Transverse colon (tissue), 3 donors: Measurements from ENCODE around the gene GRK6.

Source experiments
- EP300 ChIP-seq: sonication (generic); formaldehyde crosslinking; IDR thresholded peaks from one replicate; pipeline ENCODE4 v1.6.1; 2017; ENCODE audit warnings: antibody characterized with exemption, low read depth
- POLR2A ChIP-seq: fragments of 450-650 bp; IDR thresholded peaks from one replicate; pipeline ENCODE4 v1.6.1; 2016; ENCODE audit warnings: antibody characterized with exemption, mild to moderate bottlenecking, moderate library complexity
- TF ChIP-seq, protein P1 (sequence below), 5 experiments: fragments of 200-600 bp in 3 of 5; fragments of 450-650 bp in 2 of 5; sonication (generic) in 3 of 5; IDR thresholded peaks; 1 replicate in 2 of 5; 2 replicates in 3 of 5; pipeline ENCODE4 v1.5.1; 2016 to 2017; ENCODE audit warnings: antibody characterized with exemption in 5 of 5, inconsistent platforms in 3 of 5, mild to moderate bottlenecking in 2 of 5, moderate library complexity in 1 of 5

DNA sequence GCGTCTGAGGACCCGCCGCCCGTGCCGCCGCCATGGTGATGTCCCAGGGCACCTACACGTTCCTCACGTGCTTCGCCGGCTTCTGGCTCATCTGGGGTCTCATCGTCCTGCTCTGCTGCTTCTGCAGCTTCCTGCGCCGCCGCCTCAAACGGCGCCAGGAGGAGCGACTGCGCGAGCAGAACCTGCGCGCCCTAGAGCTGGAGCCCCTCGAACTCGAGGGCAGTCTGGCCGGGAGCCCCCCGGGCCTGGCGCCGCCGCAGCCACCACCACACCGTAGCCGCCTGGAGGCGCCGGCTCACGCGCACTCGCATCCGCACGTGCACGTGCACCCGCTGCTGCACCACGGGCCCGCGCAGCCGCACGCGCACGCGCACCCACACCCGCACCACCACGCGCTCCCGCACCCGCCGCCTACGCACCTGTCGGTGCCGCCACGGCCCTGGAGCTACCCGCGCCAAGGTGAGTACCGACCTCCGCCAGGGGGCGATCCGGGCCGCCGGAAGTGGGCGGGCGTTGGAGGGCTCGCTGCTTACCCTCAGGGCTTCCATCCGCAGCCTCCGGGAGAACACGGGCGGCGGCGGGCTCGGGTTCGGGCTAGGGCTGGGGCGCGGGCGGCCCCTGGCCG lies 28.7 kb downstream of the GRK6 start:
- TF ChIP-seq, protein P1, sequence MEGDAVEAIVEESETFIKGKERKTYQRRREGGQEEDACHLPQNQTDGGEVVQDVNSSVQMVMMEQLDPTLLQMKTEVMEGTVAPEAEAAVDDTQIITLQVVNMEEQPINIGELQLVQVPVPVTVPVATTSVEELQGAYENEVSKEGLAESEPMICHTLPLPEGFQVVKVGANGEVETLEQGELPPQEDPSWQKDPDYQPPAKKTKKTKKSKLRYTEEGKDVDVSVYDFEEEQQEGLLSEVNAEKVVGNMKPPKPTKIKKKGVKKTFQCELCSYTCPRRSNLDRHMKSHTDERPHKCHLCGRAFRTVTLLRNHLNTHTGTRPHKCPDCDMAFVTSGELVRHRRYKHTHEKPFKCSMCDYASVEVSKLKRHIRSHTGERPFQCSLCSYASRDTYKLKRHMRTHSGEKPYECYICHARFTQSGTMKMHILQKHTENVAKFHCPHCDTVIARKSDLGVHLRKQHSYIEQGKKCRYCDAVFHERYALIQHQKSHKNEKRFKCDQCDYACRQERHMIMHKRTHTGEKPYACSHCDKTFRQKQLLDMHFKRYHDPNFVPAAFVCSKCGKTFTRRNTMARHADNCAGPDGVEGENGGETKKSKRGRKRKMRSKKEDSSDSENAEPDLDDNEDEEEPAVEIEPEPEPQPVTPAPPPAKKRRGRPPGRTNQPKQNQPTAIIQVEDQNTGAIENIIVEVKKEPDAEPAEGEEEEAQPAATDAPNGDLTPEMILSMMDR (IDR thresholded peaks at IDR 0.05): peak; percentile 66 to 89 (median 74)
- TF ChIP-seq POLR2A (peak; percentile 47), EP300 (no peak)
